OCI-LY1 (cell line): ENCODE data around the gene ITGA5.

ENCODE experiments used
- H2AFZ ChIP-seq: fragments of 200-600 bp; sonication (generic), shearing (Covaris generic); 2 replicates; pipeline ENCODE4 v1.6.0; 2014; ENCODE audit warnings: antibody characterized with exemption, mild to moderate bottlenecking, low read length
- H3F3A ChIP-seq: fragments of 200-600 bp; sonication (generic), shearing (Covaris generic); 2 replicates; pipeline ENCODE4 v1.6.0; 2014; ENCODE audit warnings: mild to moderate bottlenecking, antibody characterized with exemption, low read length, moderate library complexity; ENCODE audit not compliant: insufficient read depth
- H3K27ac ChIP-seq: fragments of 200-600 bp; sonication (generic); 2 replicates; pipeline ENCODE4 v1.5.1; 2014; ENCODE audit warnings: low read length, mixed run types, mild to moderate bottlenecking, low read depth; ENCODE audit not compliant: poor library complexity, severe bottlenecking
- H3K27me3 ChIP-seq: fragments of 200-600 bp; sonication (generic); 2 replicates; pipeline ENCODE4 v1.6.0; 2014; ENCODE audit warnings: antibody characterized with exemption, mild to moderate bottlenecking, low read length, moderate library complexity; ENCODE audit not compliant: insufficient read depth
- H3K36me3 ChIP-seq: fragments of 200-600 bp; sonication (generic); 2 replicates; pipeline ENCODE4 v1.6.1; 2014; ENCODE audit warnings: mild to moderate bottlenecking, antibody characterized with exemption, low read length, moderate library complexity, mixed read lengths; ENCODE audit not compliant: insufficient read depth
- H3K4me1 ChIP-seq: fragments of 200-600 bp; sonication (generic); 2 replicates; pipeline ENCODE4 v1.5.1; 2014; ENCODE audit warnings: mild to moderate bottlenecking, low read length, moderate library complexity; ENCODE audit not compliant: insufficient read depth, severe bottlenecking
- H3K4me2 ChIP-seq: fragments of 200-600 bp; sonication (generic), shearing (Covaris generic); 2 replicates; pipeline ENCODE4 v1.6.1; 2014; ENCODE audit warnings: low read length
- H3K4me3 ChIP-seq: fragments of 200-600 bp; sonication (generic); 2 replicates; pipeline ENCODE4 v1.5.1; 2014; ENCODE audit warnings: low read length, low read depth, mild to moderate bottlenecking, mixed read lengths; ENCODE audit not compliant: poor library complexity, severe bottlenecking
- H3K79me2 ChIP-seq: fragments of 200-600 bp; shearing (Covaris generic); 2 replicates; pipeline ENCODE4 v1.6.1; 2016; ENCODE audit warnings: mixed run types, low read length, mixed read lengths; ENCODE audit not compliant: insufficient read depth
- H3K9ac ChIP-seq: fragments of 200-600 bp; sonication (generic), shearing (Covaris generic); 2 replicates; pipeline ENCODE4 v1.6.1; 2014; ENCODE audit warnings: mild to moderate bottlenecking, low read length, mixed read lengths
- H3K9me2 ChIP-seq: fragments of 200-600 bp; sonication (generic), shearing (Covaris generic); 2 replicates; pipeline ENCODE4 v1.6.1; 2014; ENCODE audit warnings: low read depth, mild to moderate bottlenecking, low read length, mixed read lengths
- H3K9me3 ChIP-seq: fragments of 200-600 bp; shearing (Covaris generic); 2 replicates; pipeline ENCODE4 v1.6.1; 2014; ENCODE audit warnings: low read length, mixed read lengths
- H4K20me1 ChIP-seq: fragments of 200-600 bp; sonication (generic), shearing (Covaris generic); 2 replicates; pipeline ENCODE4 v1.6.0; 2016; ENCODE audit warnings: mild to moderate bottlenecking, low read length; ENCODE audit not compliant: insufficient read depth
- EZH2 ChIP-seq: fragments of 200-600 bp; sonication (generic), shearing (Covaris generic); IDR thresholded peaks from 2 replicates; pipeline ENCODE4 v1.8.0; 2017; ENCODE audit warnings: borderline replicate concordance, mixed run types, mild to moderate bottlenecking, antibody characterized with exemption, low read length, moderate library complexity, mixed read lengths
- TF ChIP-seq, protein P1 (sequence below): fragments of 200-600 bp; sonication (generic), shearing (Covaris generic); IDR thresholded peaks from 2 replicates; pipeline ENCODE4 v1.5.1; 2017; ENCODE audit warnings: mild to moderate bottlenecking, antibody characterized with exemption, low read length, moderate library complexity, mixed read lengths

ITGA5 gene

DNA sequence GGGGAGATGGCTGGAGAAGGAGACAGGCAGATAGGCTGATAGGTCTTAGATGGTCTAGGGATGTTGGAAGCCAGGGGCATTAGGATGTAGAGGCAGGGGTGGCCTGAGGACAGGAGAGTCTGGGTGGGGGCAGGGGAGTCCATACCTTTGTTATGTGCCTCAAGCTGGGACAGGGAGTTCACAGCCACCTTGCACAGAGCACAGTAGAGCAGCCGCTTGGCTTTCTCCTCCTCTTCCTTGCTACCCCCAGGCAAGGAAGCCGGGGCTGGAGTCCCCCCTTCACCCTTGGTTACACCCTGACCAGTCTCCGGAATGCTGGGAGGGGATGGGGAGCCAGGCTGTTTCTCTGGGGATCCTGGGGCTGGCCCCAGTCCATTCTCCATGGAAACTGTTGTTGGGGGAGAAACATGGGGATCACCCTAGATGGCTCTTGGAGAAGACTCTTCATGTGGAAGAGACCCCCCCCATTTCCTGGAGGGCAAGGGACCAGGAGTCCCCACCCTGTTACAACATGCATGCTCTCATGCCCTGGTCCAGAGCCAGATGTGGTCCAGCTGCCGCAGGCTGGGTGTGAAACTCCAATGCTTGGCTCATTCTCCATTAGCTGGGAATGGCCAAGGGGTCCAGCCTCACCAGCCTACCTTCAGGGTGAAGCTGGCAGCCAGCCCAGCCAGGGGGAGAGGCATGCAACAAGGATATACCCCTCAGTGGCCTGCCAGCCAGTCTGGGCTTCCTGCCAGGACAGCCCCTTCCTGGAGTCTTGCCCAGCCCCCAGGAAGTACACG lies 47.5 kb downstream of the ITGA5 start:
- H3K27ac ChIP-seq, result no peak overlapping the region
- no peaks in the 10 kb centered on the region for H3F3A ChIP-seq
- peaks cover 26% of the 10 kb centered on the region for H3K4me1 ChIP-seq
- no peaks in the 10 kb centered on the region for H4K20me1 ChIP-seq
- no peak overlapping the region for H3K9ac ChIP-seq
- H3K9me2 ChIP-seq, result no peaks in the 10 kb centered on the region
- H3K79me2 ChIP-seq, result no peaks in the 10 kb centered on the region
- H3K4me3 ChIP-seq, result no peak overlapping the region
- no peak overlapping the region for H2AFZ ChIP-seq
- no peaks in the 10 kb centered on the region for H3K9me3 ChIP-seq
- H3K36me3 ChIP-seq, result no peaks in the 10 kb centered on the region
- TF ChIP-seq, protein P1, sequence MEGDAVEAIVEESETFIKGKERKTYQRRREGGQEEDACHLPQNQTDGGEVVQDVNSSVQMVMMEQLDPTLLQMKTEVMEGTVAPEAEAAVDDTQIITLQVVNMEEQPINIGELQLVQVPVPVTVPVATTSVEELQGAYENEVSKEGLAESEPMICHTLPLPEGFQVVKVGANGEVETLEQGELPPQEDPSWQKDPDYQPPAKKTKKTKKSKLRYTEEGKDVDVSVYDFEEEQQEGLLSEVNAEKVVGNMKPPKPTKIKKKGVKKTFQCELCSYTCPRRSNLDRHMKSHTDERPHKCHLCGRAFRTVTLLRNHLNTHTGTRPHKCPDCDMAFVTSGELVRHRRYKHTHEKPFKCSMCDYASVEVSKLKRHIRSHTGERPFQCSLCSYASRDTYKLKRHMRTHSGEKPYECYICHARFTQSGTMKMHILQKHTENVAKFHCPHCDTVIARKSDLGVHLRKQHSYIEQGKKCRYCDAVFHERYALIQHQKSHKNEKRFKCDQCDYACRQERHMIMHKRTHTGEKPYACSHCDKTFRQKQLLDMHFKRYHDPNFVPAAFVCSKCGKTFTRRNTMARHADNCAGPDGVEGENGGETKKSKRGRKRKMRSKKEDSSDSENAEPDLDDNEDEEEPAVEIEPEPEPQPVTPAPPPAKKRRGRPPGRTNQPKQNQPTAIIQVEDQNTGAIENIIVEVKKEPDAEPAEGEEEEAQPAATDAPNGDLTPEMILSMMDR, result no peak
- no peak for TF ChIP-seq EZH2
- no peak overlapping the region for H3K4me2 ChIP-seq
- no peaks in the 10 kb centered on the region; the same call in 1 of the 2 replicates for H3K27me3 ChIP-seq

DNA sequence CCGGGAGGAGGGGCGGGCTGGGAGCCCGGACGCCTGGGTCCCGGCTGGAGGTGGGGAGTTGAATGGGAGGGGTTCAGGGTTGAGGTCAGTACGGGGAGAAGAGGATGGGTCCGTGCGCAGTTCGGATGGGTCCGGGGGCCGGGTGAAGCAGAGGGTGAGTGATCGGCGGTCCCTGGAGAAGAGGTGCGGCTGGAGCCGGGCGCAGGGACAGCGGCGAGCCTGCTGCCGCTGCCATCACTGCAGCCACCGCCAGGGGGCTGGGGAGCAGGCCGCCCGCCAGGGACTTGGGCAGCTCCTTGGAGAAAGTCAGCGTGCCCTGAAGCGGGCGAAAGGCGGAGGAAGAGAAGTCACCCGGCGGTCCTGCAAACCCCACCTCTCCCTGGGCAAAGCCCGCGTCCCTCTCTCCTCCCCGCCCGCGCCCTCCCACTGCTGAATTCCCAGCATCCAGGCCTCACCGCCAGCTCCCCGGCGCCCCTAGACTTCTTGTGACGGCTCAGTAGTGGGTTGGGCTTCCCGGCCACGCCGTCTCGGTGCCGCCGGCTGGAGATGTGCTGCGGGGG lies 48.8 kb downstream of the ITGA5 start:
- Histone ChIP-seq H3K4me3 (peak overlapping the region; percentile 55), H3K9me2 (no peaks in the 10 kb centered on the region), H4K20me1 (no peaks in the 10 kb centered on the region), H2AFZ (no peak overlapping the region), H3K36me3 (no peaks in the 10 kb centered on the region), H3K79me2 (no peaks in the 10 kb centered on the region), H3K9ac (peak overlapping the region; percentile 14; the same call in 1 of the 2 replicates), H3K27ac (no peak overlapping the region), H3K27me3 (no peaks in the 10 kb centered on the region; the same call in 1 of the 2 replicates), H3K4me1 (peaks cover 26% of the 10 kb centered on the region), H3F3A (no peaks in the 10 kb centered on the region), H3K9me3 (no peaks in the 10 kb centered on the region), H3K4me2 (peak overlapping the region; percentile 90)
- no peak for TF ChIP-seq EZH2
- TF ChIP-seq, protein P1, result peak; percentile 86

DNA sequence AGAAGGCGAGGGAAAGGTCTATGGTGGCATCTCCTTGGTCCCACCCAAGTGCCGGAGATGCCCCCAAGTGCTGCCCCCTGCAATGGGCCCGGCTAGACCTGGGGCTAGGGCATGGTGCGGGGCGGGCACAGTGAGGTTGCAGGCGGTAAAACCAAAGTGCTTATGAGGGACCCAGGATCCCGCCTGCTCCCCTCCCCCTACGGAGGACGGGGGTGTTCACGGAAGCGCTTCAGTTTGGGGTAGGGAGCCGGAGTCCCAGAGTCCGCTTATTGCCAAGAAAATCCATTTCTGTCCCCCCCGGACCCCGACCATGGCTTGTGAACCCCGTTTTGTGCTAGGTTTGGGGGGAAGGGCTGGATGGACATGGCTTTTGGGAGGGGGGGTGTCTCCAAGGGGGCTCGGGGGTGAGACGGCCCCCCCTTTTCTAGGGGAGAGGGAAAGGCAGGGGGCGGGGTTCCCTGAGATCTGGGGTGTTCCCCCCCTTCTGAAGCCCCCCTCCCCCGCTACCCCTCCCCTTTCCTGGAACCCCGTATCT lies 49.4 kb downstream of the ITGA5 start:
- peaks cover 26% of the 10 kb centered on the region for H3K4me1 ChIP-seq
- peak overlapping the region; percentile 90 for H3K4me2 ChIP-seq
- H3K27ac ChIP-seq, result no peak overlapping the region
- no peak overlapping the region for H2AFZ ChIP-seq
- peak overlapping the region; percentile 14; the same call in 1 of the 2 replicates for H3K9ac ChIP-seq
- no peaks in the 10 kb centered on the region for H3K36me3 ChIP-seq
- TF ChIP-seq, protein P1, result no peak
- no peak for TF ChIP-seq EZH2
- no peaks in the 10 kb centered on the region for H3F3A ChIP-seq
- H3K27me3 ChIP-seq, result no peaks in the 10 kb centered on the region; the same call in 1 of the 2 replicates
- peak overlapping the region; percentile 55 for H3K4me3 ChIP-seq
- no peaks in the 10 kb centered on the region for H4K20me1 ChIP-seq
- no peaks in the 10 kb centered on the region for H3K79me2 ChIP-seq
- H3K9me2 ChIP-seq, result no peaks in the 10 kb centered on the region
- no peaks in the 10 kb centered on the region for H3K9me3 ChIP-seq
